ENCODE results near the gene PNRC2. TPM values are rescaled to one million over a fixed set of nuclear protein-coding genes. Genes with fewer than 3 reads are reported as not detected.
"Not testable (repeated sequence)": the region's sequence is repeated elsewhere in the genome, so short reads cannot be mapped to it uniquely, and the experiment has no call there.

The PNRC2 gene
- total RNA-seq, 1 donor = 74.9 TPM

DNA sequence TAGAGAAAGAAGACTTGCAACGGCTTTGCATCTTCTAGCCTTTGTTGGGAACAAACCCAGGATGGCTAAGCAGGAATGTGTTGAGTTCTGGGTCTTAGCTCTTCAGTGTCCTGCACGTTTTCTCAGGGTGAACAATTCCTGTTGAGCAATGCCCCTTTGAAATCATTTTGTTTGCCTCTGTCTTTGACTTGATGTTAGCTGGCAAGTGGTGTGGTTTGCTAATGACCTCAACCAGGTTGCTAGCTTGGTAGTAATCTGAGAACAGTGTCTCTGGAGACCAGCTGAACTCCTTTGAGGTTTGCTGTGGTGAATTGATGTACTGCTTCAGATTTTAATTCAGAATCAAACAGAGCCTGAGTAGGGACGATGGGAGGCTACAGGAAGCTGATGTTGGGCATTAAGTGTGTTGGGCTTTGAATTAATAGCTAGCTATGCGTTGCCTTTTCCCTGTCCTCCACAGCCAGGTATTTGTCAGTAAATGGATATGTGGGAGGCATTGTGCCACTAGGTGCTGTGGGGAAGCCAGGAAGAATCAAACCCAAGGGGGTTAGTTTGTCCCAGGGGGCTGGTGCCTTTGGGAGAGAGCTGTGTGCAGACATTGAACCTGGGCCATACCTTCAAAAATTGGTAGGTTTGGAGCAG lies 43.8 kb downstream of the PNRC2 start:
- no peak overlapping the region for H2AFZ ChIP-seq (ENCODE audit: low read length)
- no peaks in the 10 kb centered on the region for H3K36me3 ChIP-seq (ENCODE audit: insufficient read depth, low read length)
- H3K4me2 ChIP-seq (ENCODE audit: insufficient read depth, low read length) = peak overlapping the region; percentile 61
- H3K4me1 ChIP-seq (ENCODE audit: insufficient read depth, low read length) = peaks cover 17% of the 10 kb centered on the region
- no peak overlapping the region for H3K4me3 ChIP-seq (ENCODE audit: insufficient read depth, low read length)
- H3K27ac ChIP-seq (ENCODE audit: low read depth, low read length) = no peak overlapping the region
- H3K27me3 ChIP-seq (ENCODE audit: insufficient read depth, low read length) = peaks cover 20% of the 10 kb centered on the region
- H3K9me3 ChIP-seq (ENCODE audit: low read depth, low read length) = no peaks in the 10 kb centered on the region
- DNase-seq (ENCODE audit: insufficient read length, low spot score, missing footprints) = peak; percentile 54
- TF ChIP-seq, protein P1, sequence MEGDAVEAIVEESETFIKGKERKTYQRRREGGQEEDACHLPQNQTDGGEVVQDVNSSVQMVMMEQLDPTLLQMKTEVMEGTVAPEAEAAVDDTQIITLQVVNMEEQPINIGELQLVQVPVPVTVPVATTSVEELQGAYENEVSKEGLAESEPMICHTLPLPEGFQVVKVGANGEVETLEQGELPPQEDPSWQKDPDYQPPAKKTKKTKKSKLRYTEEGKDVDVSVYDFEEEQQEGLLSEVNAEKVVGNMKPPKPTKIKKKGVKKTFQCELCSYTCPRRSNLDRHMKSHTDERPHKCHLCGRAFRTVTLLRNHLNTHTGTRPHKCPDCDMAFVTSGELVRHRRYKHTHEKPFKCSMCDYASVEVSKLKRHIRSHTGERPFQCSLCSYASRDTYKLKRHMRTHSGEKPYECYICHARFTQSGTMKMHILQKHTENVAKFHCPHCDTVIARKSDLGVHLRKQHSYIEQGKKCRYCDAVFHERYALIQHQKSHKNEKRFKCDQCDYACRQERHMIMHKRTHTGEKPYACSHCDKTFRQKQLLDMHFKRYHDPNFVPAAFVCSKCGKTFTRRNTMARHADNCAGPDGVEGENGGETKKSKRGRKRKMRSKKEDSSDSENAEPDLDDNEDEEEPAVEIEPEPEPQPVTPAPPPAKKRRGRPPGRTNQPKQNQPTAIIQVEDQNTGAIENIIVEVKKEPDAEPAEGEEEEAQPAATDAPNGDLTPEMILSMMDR (IDR thresholded peaks at IDR 0.05; ENCODE audit: extremely low read depth, low read depth, low read length) = no peak
- H3K79me2 ChIP-seq (ENCODE audit: insufficient read depth, low read length) = no peaks in the 10 kb centered on the region
- no peaks in the 10 kb centered on the region for H4K20me1 ChIP-seq (ENCODE audit: insufficient read depth, low read length)

- H3K4me2 ChIP-seq (ENCODE audit: insufficient read depth, low read length) = no peak overlapping the region
- TF ChIP-seq, protein P1 (IDR thresholded peaks at IDR 0.05; ENCODE audit: extremely low read depth, low read depth, low read length) = no peak
- no peaks in the 10 kb centered on the region for H4K20me1 ChIP-seq (ENCODE audit: insufficient read depth, low read length)
- peaks cover 20% of the 10 kb centered on the region for H3K27me3 ChIP-seq (ENCODE audit: insufficient read depth, low read length)
- no peaks in the 10 kb centered on the region for H3K36me3 ChIP-seq (ENCODE audit: insufficient read depth, low read length)
- no peak overlapping the region for H3K27ac ChIP-seq (ENCODE audit: low read depth, low read length)
- H2AFZ ChIP-seq (ENCODE audit: low read length) = no peak overlapping the region
- H3K79me2 ChIP-seq (ENCODE audit: insufficient read depth, low read length) = no peaks in the 10 kb centered on the region
- peaks cover 24% of the 10 kb centered on the region for H3K4me1 ChIP-seq (ENCODE audit: insufficient read depth, low read length)
- DNase-seq (ENCODE audit: insufficient read length, low spot score, missing footprints) = no peak
- no peaks in the 10 kb centered on the region for H3K9me3 ChIP-seq (ENCODE audit: low read depth, low read length)
- H3K4me3 ChIP-seq (ENCODE audit: insufficient read depth, low read length) = no peak overlapping the region
Observed at GRCh38 chr1:24004132-24004531, 44.5 kb downstream of the PNRC2 start.

- TF ChIP-seq, protein P1 (IDR thresholded peaks at IDR 0.05; ENCODE audit: extremely low read depth, low read depth, low read length) = no peak
- H3K27me3 ChIP-seq (ENCODE audit: insufficient read depth, low read length) = peaks cover 20% of the 10 kb centered on the region
- no peaks in the 10 kb centered on the region for H3K9me3 ChIP-seq (ENCODE audit: low read depth, low read length)
- H4K20me1 ChIP-seq (ENCODE audit: insufficient read depth, low read length) = no peaks in the 10 kb centered on the region
- no peak overlapping the region for H3K4me3 ChIP-seq (ENCODE audit: insufficient read depth, low read length)
- H3K4me2 ChIP-seq (ENCODE audit: insufficient read depth, low read length) = no peak overlapping the region
- H3K36me3 ChIP-seq (ENCODE audit: insufficient read depth, low read length) = no peaks in the 10 kb centered on the region
- no peak overlapping the region for H3K27ac ChIP-seq (ENCODE audit: low read depth, low read length)
- peaks cover 30% of the 10 kb centered on the region for H3K4me1 ChIP-seq (ENCODE audit: insufficient read depth, low read length)
- no peak for DNase-seq (ENCODE audit: insufficient read length, low spot score, missing footprints)
- no peaks in the 10 kb centered on the region for H3K79me2 ChIP-seq (ENCODE audit: insufficient read depth, low read length)
- H2AFZ ChIP-seq (ENCODE audit: low read length) = no peak overlapping the region
Observed at GRCh38 chr1:24005163-24005562, 45.5 kb downstream of the PNRC2 start.

- Histone ChIP-seq H2AFZ (ENCODE audit: low read length) (no peak overlapping the region), H3K27ac (ENCODE audit: low read depth, low read length) (no peak overlapping the region), H4K20me1 (ENCODE audit: insufficient read depth, low read length) (no peaks in the 10 kb centered on the region), H3K27me3 (ENCODE audit: insufficient read depth, low read length) (peaks cover 20% of the 10 kb centered on the region), H3K79me2 (ENCODE audit: insufficient read depth, low read length) (no peaks in the 10 kb centered on the region), H3K4me2 (ENCODE audit: insufficient read depth, low read length) (no peak overlapping the region), H3K36me3 (ENCODE audit: insufficient read depth, low read length) (no peaks in the 10 kb centered on the region), H3K4me3 (ENCODE audit: insufficient read depth, low read length) (no peak overlapping the region), H3K4me1 (ENCODE audit: insufficient read depth, low read length) (peaks cover 34% of the 10 kb centered on the region), H3K9me3 (ENCODE audit: low read depth, low read length) (no peaks in the 10 kb centered on the region)
- TF ChIP-seq, protein P1 (IDR thresholded peaks at IDR 0.05; ENCODE audit: extremely low read depth, low read depth, low read length) = no peak
- no peak for DNase-seq (ENCODE audit: insufficient read length, low spot score, missing footprints)
Observed at GRCh38 chr1:24007079-24007478, 47.5 kb downstream of the PNRC2 start.

- peak; percentile 50 for DNase-seq (ENCODE audit: insufficient read length, low spot score, missing footprints)
Observed at GRCh38 chr1:24008574-24009184, 49.1 kb downstream of the PNRC2 start.

More at GRCh38 chr1:24008574-24009184, 49.1 kb downstream of the PNRC2 start:
- Histone ChIP-seq H3K4me1 (ENCODE audit: insufficient read depth, low read length) (peaks cover 26% of the 10 kb centered on the region), H3K27me3 (ENCODE audit: insufficient read depth, low read length) (peaks cover 19% of the 10 kb centered on the region), H3K4me2 (ENCODE audit: insufficient read depth, low read length) (peak overlapping the region; percentile 20)
- H4K20me1 ChIP-seq (ENCODE audit: insufficient read depth, low read length); H3K4me3 ChIP-seq (ENCODE audit: insufficient read depth, low read length); H3K36me3 ChIP-seq (ENCODE audit: insufficient read depth, low read length); H3K79me2 ChIP-seq (ENCODE audit: insufficient read depth, low read length); H3K27ac ChIP-seq (ENCODE audit: low read depth, low read length); H3K9me3 ChIP-seq (ENCODE audit: low read depth, low read length); H2AFZ ChIP-seq (ENCODE audit: low read length): not testable (repeated sequence)

All from osteoblast (primary cell).